ENCODE data around the gene GHITM.
"Not testable (repeated sequence)": the region's sequence is repeated elsewhere in the genome, so short reads cannot be mapped to it uniquely, and the experiment has no call there.

GHITM gene

DNA sequence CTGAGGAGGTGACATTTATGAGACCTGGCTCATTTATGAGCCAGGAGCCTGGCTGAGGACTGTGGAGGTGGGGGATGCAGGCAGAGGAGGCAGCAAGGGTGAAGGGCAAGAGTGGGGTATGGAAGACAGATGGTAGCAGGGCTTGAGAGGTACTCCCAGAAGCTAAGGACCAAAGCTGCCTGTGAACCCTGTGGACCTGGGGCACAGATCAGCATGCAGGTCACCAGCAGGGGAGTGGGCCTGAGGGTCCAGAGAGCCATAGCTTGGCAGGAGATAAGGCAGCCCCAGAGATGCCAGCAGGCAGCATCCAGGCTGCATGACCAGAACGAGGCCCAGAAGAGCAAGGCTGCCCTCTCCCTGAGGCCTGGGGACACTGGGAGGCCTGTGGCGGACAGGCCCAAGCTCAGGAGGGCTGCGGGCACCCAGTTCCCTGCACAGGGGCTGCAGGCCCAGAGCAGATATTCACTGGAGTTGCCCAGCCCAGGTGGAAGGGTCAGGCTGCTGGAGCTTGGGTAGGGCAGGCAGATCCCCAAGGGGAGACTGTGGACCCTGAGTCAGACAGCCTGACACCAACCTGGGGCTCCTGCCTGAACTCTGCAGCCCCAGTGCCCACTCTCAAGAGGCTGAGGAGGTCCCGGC is 37.6 kb downstream of the GHITM start:
- DNase-seq: no peak

DNA sequence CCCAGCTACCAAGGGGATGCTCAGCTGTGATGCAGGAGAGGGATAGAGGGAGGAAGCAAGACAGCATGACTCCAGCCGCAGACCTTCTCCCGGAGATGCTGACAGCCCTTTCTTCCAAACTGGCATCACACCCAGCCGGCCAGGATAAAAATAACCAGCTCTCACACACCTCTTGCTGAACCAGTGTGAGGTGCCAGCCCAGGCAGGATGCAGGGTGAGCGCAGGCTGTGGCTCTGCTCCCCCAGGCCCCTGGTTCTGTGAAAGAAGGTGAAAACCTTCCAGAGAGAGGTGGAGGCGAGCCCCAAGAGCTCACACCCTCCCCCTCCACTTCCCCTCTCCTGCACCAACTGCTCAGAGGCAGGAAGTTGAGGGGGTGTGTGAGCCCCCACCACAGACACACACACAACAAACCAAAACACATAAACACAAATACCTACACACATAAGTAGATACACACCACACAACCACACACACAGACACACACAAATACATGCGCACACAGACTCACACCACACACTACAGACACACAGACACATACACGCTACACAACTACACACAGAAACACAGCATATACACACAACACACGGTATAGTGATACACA is 38.3 kb downstream of the GHITM start:
- peak in 4 of 6 experiments; percentile 10 to 69 (median 63) for DNase-seq

DNA sequence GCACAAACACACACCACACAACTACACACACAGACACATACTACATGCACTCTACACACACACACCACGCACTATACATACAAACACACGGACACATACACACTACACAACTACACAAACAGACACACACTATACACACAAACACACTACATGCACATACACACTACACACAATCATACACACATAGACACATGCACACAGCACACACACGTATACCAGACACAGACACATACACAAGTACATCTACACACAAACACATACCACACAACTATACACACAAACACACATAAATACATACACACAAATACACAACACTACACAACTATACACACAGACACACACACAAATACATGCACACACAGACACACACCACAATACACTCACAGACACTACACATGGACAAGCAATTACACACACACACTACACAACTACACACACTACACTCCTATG is 38.9 kb downstream of the GHITM start:
- no peak for DNase-seq

DNA sequence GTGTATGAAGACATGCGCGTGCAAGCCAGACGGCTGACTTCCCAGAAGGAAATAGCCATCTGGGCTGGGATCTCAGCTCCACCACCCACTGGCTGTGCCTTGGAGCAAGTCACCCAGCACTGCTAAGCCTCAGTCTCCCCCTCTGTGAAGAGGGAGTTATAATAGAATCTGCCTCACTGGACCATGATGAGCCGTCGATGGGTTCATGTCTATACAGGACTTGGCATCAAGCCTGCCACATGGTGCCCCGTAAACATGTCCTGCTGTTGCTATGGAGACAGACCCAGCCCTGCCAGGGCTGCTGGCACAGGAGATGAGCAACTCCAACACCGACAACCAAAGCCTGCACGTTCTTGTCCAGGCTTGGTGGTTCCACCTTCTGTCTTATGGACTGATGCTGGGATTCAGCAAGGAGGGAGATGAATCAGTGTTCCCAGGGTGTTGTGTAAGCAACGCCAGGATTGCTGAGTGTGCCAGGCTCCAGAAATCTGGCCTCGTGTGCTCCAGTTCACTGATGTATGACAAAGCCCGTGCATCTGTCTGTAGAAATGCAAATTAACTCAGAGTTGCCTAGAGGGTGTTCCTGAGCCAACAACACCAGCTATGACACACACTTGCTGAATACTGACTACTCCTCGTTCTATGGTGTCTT is 39.9 kb downstream of the GHITM start:
- DNase-seq: peak in 3 of 6 experiments; percentile 16 to 41 (median 30)

DNA sequence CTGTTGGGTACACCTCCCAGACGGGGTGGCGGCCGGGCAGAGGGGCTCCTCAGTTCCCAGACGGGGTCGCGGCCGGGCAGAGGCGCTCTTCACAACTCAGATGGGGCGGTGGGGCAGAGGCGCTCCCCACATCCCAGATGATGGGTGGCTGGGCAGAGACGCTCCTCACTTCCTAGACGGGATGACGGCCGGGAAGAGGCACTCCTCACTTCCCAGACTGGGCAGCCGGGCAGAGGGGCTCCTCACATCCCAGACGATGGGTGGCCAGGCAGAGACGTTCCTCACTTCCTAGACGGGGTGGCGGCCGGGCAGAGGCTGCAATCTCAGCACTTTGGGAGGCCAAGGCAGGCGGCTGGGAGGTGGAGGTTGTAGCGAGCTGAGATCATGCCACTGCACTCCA is 41.1 kb downstream of the GHITM start:
- DNase-seq: not testable (repeated sequence)

DNA sequence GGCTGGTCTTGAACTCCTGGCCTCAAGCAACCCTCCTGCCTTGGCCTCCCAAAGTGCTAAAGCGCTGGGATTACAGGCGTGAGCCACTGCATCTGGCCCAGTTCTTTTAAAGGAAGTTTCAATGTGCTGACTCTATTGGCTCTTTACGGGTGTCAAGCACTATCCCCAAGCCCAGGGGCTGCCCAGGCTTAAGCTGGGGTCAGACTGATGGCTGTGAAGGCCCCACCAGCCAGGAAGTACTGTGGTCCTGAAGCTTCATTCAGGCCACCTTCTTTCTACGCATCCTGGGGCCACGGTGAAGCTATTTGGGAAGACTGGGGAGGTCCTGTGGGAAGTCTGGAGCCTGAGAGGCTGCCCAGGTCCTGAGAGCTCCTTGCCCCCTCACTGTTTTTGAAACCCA is 42.3 kb downstream of the GHITM start:
- no peak for DNase-seq

DNA sequence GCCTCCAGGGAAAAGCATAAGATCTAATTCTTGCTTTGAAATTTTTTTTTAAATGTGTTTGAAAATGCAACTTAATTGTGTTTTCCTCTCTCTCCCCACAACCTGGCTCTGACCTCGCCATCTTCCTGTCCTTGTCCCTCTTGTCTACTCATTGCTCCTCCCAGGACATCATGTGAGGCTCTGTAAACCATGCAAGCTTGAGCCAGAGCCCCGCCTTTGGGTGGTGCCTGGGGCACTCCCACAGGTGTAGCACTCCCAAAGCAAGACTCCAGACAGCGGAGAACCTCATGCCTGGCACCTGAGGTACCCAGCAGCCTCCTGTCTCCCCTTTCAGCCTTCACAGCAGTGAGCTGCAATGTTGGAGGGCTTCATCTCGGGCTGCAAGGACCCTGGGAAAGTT is 45.2 kb downstream of the GHITM start:
- no peak for DNase-seq

DNA sequence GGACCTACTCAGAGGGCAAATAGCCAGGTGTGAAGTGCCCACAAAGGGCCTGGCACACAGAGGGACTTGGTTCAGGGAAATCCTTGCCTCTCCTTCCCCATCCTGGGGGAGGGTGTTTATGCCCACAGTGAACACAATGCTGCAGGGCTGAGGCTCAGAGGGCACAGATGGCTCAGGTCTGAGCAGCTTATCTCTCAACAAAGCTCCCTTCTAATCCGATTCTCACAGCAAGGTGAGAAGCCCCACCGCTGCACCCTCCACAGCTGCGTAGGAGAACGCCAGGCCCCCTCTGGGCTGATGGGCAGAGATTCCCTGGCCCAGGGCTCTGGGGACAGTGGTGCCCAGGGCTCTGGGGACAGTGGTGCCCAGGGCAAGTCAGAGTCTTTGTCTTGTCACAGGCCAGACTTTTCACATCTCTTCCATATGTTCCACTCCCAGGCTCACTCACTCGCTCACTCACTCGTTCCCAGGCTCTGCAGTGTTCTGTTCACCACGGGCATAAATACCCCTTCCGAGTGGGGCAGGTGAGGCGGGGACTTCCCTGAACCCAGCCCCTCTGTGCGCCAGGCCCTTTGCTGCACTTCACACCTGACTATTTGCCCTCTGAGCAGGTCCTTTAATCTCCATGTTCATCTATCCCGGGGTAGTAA is 46.3 kb downstream of the GHITM start:
- no peak for DNase-seq

DNA sequence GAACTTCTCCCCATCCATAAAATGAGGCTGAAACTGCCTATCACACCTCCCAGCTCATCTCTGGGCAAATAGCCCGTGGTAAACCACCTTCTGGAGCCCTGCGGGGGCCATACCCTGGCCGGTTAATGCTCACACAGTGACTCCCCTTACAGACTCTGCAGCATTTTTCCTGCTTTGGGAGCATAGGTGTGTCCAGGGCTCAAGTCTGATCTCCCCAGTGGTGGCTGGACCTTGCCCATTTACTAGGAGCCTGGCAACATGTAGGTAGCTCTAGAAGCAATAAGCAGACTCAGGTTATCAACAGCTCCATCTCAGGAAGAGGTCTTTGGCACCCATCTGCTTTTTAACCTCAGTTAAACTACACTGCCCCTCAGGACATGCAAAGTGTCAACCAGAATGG is 49.5 kb downstream of the GHITM start:
- no peak for DNase-seq

DNA sequence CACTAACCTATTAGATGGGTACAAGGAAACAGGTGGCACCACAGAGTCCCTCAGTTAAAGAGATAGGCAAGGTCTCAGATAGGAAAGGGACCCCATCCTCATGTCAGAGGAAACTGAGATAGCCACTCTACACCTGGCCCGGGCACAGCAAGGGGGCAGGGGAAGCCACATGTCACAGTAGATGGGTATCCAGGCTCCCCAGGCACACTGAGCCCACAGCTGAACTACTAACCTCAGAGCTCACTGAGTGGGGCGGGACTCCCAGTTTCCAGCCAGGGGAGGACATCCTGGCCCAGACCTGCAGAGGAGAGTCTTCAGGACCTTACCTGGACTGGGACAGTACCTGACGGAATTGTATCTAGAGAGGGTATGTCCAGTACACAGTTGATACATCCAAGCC is 51.3 kb downstream of the GHITM start:
- no peak for DNase-seq

DNA sequence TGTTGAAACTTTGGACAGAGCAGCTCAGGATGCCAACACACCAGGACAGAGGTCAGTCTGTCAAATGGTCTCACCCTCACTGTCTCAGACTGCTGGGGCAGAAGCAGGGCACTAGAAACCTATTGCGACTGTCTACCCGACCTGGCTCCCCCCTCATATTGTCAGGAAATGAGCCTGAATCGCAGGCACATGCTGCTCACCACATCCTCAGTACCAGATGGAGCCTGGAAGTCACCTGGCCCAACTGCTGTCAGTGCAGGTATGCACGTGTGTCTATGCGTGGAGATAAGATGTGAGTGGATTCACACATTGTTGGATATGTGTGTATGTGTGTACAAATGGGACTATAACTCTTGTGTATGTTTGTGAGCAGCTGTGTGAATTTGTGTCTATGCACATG is 51.8 kb downstream of the GHITM start:
- DNase-seq: peak in 3 of 6 experiments; percentile 38 to 62 (median 51)

DNA sequence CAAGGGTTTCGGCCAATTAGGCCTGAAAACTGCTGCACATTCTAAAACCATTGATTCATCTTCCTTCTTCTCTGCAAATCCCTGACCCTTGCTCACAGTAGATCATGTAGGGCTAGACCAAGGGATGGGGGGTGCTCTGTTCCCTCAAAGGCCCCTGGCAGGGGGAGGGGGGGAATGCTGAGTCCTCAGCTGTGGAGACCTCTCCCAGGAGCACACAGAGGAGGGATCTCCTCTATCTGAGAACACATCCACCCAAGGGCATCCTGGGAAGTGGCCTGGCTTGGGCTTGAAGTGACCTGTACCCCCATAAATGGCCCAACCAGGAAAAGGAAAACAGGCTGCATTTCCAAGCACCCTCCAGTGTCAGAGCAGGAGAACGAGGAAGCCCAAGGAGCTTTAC is 54.0 kb downstream of the GHITM start:
- DNase-seq: no peak

DNA sequence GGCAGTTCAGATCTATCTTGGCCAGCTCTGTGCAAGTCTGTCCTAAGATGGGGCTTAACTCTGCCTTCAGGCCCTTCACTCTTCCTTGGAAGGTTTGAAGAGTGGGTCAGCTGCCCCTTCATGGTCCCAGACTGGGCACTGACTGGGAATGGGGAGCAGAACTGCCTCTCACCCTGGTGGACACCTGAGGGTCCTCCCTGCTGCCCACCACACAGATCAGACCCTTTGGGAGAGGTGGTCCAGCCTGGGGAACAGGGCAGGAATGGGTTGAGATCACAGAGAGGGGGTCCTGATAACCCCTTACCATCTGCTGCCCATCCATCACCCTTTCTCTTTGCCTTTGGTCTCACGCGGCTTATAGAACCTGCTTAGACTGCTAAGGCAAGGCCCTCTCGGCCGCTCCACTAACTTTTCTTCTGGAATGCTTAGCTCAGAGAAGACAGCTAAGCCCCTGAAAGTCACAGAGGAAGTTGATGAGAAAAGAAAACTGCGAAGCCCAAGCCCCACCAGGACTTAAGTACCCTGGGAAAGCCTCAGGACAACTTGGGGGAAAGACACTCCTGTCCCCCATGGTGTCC is 54.6 kb downstream of the GHITM start:
- DNase-seq: no peak

DNA sequence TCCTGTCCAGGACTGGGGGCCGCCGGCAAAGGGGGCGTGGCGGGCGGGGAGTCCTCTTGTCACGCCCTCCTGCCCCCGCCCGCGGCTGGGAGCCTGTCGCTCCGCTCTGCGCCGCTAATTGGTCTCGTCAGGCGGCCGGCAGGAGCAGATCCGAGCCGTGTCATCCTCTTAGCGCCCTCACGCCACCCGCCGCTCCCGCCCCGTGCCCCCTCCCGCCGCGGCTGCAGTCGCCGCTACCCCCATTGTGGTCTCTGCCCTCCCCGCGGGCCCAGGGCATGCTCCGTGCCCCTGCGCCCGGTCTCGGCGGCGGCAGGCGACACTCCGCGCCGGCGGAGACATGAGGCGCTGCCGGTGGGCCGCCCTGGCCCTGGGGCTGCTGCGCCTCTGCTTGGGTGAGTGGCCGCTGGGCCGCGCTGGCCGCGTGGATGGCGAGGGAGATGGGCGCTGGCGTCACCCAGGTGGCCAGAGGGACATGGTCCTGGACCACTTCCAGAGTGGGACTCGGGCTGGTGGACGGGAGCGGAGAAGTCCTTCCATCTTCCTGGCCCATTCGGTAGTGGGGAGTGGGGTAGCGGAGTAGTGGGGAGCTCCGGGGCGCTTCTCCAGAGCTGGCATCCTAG is 55.2 kb downstream of the GHITM start, which contains the start of gene CDHR1:
Gene CDHR1, plus strand, starts transcription at position 114 of the 620 bp plus-strand sequence. Its CDS starts 224 bp downstream, at position 338.
- DNase-seq: peak in 4 of 6 experiments; percentile 7 to 36 (median 22)

DNA sequence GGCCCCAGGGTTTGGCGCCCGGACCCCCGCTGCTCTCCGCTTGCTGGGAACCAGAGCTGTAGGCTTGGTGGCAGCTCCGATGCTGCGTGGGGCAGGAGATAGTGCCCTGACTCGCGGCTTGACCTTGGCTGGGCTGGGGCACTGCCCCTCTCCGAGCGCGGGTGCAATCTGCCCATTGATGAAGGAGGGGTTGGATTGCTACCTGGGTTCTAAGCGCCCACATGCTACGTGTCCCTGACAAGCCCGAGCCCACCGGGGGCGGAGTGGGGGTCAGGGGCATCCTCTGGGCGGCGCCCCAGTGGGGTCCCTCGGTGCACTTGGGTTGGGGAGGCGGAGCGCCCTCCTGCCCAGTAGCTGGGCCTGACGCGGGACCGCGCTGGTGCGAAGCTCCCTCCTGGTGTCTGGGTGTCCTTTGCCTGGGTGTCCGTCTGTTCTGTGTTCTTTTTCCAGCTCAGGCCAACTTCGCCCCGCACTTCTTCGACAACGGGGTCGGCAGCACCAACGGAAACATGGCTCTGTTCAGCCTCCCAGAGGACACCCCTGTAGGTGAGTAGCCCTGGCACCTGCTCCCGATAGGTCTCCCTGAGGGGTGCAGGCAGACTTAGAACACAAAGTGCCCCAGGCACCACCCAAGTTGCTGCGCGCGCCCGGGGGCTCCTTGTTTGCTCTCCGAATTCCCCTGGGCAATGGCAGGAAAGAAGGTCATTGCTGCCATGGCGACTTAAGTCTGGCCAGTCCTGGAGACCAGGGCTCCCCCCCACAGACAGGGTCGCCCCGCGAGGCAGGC is 55.9 kb downstream of the GHITM start:
- peak in 1 of 6 experiments; percentile 35 for DNase-seq

DNA sequence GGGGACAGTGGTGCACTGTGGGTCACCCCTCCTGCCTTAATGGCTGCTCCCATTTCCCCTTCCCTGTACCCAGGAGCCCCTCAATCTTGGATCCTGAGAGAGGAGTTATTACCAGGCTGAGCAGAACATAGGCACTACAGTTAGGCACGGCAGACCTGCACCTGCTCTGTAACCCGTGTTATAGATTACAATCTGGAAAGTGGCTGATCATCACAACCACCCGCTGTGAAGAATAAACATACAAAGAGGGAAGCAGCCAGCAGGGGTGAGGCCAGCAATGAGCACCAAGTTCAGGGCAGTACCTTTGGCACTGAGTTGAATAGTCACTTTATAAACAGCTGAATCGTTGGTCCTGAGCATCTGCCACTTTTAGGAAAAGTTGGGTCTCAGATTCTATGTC is 56.8 kb downstream of the GHITM start:
- no peak for DNase-seq

DNA sequence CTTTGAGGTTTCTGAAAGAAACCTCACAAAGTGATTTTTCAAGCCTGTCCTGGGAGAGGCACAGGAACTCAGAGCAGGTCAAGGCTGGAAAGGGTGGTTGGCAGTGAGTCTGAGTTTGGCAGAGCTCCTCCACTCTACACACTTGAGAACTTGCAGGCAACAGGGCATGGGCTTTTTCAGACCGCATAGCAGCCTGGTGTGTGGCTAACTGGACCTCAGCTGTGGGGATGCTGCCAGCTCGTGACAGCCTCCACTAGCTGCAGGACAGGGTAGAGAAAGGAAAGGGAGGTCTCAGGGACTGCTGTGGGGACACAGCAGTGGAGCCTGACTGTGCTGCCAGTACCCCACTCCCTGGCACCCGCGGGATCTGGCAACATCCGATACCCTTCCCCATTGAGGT is 57.6 kb downstream of the GHITM start:
- no peak for DNase-seq

DNA sequence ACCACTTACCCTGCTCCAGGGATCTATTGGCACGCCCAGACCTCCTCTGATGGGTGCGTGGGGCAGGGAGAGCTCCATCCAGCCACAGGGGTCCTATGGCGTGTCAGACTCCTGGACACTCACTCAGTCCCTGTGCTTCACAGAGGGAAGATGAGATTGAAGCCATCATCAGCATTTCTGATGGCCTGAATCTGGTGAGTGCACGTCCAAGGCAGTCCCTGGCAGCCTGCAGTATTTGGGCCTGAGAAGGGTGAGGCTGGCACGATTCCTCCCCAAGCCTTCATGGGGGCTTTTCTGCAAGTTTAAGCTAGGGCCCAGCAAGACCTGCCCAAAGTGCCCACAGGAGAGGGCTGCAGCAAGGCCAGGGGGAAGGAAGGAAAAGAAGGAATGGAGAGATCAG is 58.3 kb downstream of the GHITM start:
- no peak for DNase-seq

DNA sequence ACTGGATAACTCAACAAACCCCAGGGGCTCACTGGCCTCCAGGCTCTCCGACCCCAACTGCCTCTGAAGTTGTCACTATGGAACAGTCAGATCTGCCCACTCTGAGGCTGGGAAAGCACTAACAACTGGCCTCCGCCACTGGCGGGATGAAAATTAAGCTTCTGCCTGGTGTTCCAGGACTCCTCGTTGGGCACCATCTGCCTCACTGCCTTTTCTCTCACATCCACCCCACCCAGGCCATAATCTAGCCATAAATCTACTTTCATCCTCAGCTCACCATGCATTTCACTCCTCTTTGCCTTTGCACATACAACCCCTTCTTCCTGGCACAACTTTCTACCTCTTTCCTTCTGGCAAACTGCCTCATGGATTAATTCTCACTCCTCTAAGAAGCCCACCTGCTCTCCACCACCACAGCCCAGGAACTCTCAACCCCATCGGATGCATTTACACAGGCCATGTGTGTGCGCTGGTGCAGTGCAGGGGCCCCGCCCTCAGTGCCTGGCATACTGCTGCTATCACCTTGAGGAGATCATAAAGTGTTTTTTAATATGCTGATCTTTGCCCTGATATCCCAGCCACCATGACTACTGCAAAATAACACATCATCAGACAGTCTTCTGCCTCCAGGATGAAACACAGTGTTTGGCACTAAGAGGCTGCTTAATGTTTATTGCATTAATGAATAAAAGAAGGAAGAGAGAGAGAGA is 59.1 kb downstream of the GHITM start:
- DNase-seq: no peak

DNA sequence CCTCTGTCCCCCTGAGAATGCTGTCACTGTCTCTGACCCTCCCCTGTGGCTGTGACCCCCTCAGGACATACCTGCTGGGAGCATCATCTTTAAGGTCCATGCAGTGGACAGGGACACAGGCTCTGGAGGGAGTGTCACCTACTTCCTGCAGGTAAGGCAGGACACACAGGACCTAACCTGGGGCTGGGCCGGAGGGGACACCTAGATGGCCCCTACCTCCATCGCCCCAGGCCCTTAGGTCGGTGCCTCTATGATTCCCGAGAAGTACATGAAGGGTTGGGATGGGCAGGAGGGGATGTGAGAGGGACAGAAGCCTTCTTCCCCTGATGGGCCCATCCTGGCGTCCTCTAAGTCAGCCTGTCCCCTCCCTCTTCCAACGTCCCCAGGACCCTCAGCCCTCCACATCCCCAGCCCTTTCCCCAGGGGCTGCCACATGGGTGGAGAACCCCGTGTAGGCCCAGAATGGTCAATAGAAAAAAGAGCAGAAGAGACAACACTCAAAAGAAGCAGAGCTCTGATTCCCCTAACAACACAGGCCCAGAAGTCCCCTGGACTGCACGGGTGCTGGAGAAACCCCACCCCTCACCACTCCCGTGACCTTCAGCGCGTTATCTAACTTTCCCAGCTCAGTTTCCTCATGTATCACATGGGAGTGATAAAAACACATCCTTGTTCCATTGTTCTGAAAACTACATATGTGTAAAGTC is 61.4 kb downstream of the GHITM start:
- no peak for DNase-seq

DNA sequence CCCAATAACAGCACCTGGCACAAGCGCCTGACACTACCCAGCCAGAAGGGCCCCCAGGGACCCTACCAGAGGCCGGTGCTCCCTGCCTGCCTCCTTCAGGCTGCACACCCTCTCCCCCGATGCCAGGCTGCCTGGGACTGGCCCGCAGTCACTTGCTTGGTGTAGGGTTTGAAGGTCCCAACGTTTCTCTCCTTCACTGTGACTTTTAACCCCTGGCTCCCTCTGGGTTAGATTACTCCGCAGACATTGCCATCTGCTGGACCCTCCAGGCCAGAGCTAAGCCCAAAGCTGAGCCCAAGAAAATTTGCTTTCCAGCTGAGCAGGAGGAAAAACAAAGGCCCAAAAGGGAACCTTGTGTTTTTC is 61.9 kb downstream of the GHITM start:
- no peak for DNase-seq

All from stimulated activated naive CD4-positive, alpha-beta T cell (primary cell).